ENCODE results near the gene CEBPE. TPM values are rescaled to one million over a fixed set of nuclear protein-coding genes. Genes with fewer than 3 reads are reported as not detected.

CEBPE gene
- total RNA-seq, 2 donors from 2014 or later = not detected

- DNase-seq = no peak
- Histone ChIP-seq H3K36me3 (peaks cover 28% of the 10 kb centered on the region), H3K4me3 (no peak overlapping the region), H3K27me3 (no peaks in the 10 kb centered on the region), H3K9me3 (no peaks in the 10 kb centered on the region), H3K27ac (no peak overlapping the region), H3K9ac (ENCODE audit: low read depth in 2 of 2, low read length in 2 of 2) (no peak overlapping the region), H3K4me1 (peaks cover 18% of the 10 kb centered on the region)
- TF ChIP-seq CTCF (IDR thresholded peaks at IDR 0.05) = no peak
- intact Hi-C loops (cut with DNase I) = no loop called here
Observed at GRCh38 chr14:23067847-23068788, 50.9 kb downstream of the CEBPE start.

Other genes starting within 250 kb of the CEBPE start
- gene LRP10, start 247.5 kb downstream of the CEBPE start, total RNA-seq = 100 to 1,000 TPM; 204 to 222 TPM
- gene REM2, start 236.0 kb downstream of the CEBPE start, total RNA-seq = under 1 TPM; 0.24 to 0.30 TPM
- 10 to 100 TPM; 66.8 to 67.7 TPM for gene RBM23, start 200.1 kb downstream of the CEBPE start, total RNA-seq
- 10 to 100 TPM; 39.3 to 86.4 TPM for gene PRMT5, start 189.9 kb downstream of the CEBPE start, total RNA-seq
- 10 to 100 TPM; 36.6 to 54.1 TPM for gene HAUS4, start 162.2 kb downstream of the CEBPE start, total RNA-seq
- gene AJUBA, start 136.7 kb downstream of the CEBPE start, total RNA-seq = 1 to 10 TPM; 4.1 to 6.7 TPM
- gene C14orf93, start 109.1 kb downstream of the CEBPE start, total RNA-seq = 10 to 100 TPM in 1 of 2 donors, 1 to 10 TPM in 1; 8.8 to 14.5 TPM
- gene PSMB5, start 84.4 kb downstream of the CEBPE start, total RNA-seq = 100 to 1,000 TPM in 1 of 2 donors, 10 to 100 TPM in 1; 99.7 to 137 TPM
- not detected for gene PSMB11, start 77.0 kb downstream of the CEBPE start, total RNA-seq
- gene CDH24, start 61.7 kb downstream of the CEBPE start, total RNA-seq = 10 to 100 TPM in 1 of 2 donors, 1 to 10 TPM in 1; 4.4 to 11.4 TPM
- gene ACIN1, start 24.1 kb downstream of the CEBPE start, total RNA-seq = 100 to 1,000 TPM in 1 of 2 donors, 10 to 100 TPM in 1; 99.4 to 154 TPM
- gene C14orf119, start 23.8 kb downstream of the CEBPE start, total RNA-seq = 10 to 100 TPM; 56.2 to 59.2 TPM
- gene CIROP, start 14.3 kb downstream of the CEBPE start, total RNA-seq = not detected
- gene SLC7A8, start 64.4 kb upstream of the CEBPE start, total RNA-seq = 10 to 100 TPM; 21.5 to 23.8 TPM
- not detected for gene RNF212B, start 118.7 kb upstream of the CEBPE start, total RNA-seq
- 10 to 100 TPM; 16.5 to 21.9 TPM for gene HOMEZ, start 166.9 kb upstream of the CEBPE start, total RNA-seq
- gene PPP1R3E, start 183.6 kb upstream of the CEBPE start, total RNA-seq = 10 to 100 TPM in 1 of 2 donors, 1 to 10 TPM in 1; 7.6 to 12.6 TPM
- 10 to 100 TPM; 26.2 to 42.7 TPM for gene BCL2L2, start 187.6 kb upstream of the CEBPE start, total RNA-seq
- gene PABPN1, start 202.2 kb upstream of the CEBPE start, total RNA-seq = 100 to 1,000 TPM; 122 to 197 TPM
- gene SLC22A17, start 233.6 kb upstream of the CEBPE start, total RNA-seq = 1 to 10 TPM; 3.9 to 6.7 TPM
- 1 to 10 TPM; 1.1 to 2.3 TPM for gene EFS, start 245.9 kb upstream of the CEBPE start, total RNA-seq

Measured in colonic mucosa (tissue), 4 donors.